ENCODE results near the gene STIP1. TPM values are rescaled to one million over a fixed set of nuclear protein-coding genes. Genes with fewer than 3 reads are reported as not detected.

STIP1 gene
- total RNA-seq = 113 TPM
- long read RNA-seq, transcript STIP1-201 (14 exons, 2,196 nt) = major isoform, 281 of 319 reads
- long read RNA-seq, partial matches to known transcripts = 25 of 319 reads
- long read RNA-seq, other reads (novel, unspliced or antisense) = 11 of 319 reads

GRCh38 chr11:64185693-64186491 is at the start of gene STIP1:
STIP1 (plus strand) TSS chr11:64186171; CDS start chr11:64186262, 91 bp downstream.
- peak; percentile 99 for DNase-seq (ENCODE audit: low spot score)

- DNase-seq (ENCODE audit: low spot score) = no peak
Observed at GRCh38 chr11:64136765-64137441, 49.1 kb upstream of the STIP1 start.

GRCh38 chr11:64138398-64138797 is 47.6 kb upstream of the STIP1 start:
- no peak for DNase-seq (ENCODE audit: low spot score)

GRCh38 chr11:64139049-64139448 is 46.9 kb upstream of the STIP1 start:
- DNase-seq (ENCODE audit: low spot score) = no peak

- no peak for DNase-seq (ENCODE audit: low spot score)
Observed at GRCh38 chr11:64140082-64140481, 45.9 kb upstream of the STIP1 start.

GRCh38 chr11:64141081-64141783 is 44.7 kb upstream of the STIP1 start:
- no peak for DNase-seq (ENCODE audit: low spot score)

GRCh38 chr11:64144587-64145472 is 41.1 kb upstream of the STIP1 start:
- DNase-seq (ENCODE audit: low spot score) = no peak

GRCh38 chr11:64146036-64146955 is 39.7 kb upstream of the STIP1 start:
- no peak for DNase-seq (ENCODE audit: low spot score)

GRCh38 chr11:64148226-64148916 is 37.6 kb upstream of the STIP1 start:
- no peak for DNase-seq (ENCODE audit: low spot score)

GRCh38 chr11:64148917-64149617 is 36.9 kb upstream of the STIP1 start:
- DNase-seq (ENCODE audit: low spot score) = no peak

GRCh38 chr11:64150051-64150450 is 35.9 kb upstream of the STIP1 start:
- no peak for DNase-seq (ENCODE audit: low spot score)

GRCh38 chr11:64150481-64151239 is 35.3 kb upstream of the STIP1 start:
- DNase-seq (ENCODE audit: low spot score) = no peak

GRCh38 chr11:64151337-64151736 is 34.6 kb upstream of the STIP1 start:
- no peak for DNase-seq (ENCODE audit: low spot score)

- peak; percentile 92 for DNase-seq (ENCODE audit: low spot score)
Observed at GRCh38 chr11:64152841-64153691, 32.9 kb upstream of the STIP1 start.

GRCh38 chr11:64153812-64154211 is 32.2 kb upstream of the STIP1 start:
- no peak for DNase-seq (ENCODE audit: low spot score)

GRCh38 chr11:64156235-64157011 is 29.5 kb upstream of the STIP1 start:
- DNase-seq (ENCODE audit: low spot score) = no peak
